Activated CD4-positive, alpha-beta T cell treated with anti-CD3 and anti-CD28 coated beads, Interleukin-2, Interleukin-4, amounts not matched to agents 100 ng/mL and 50 ng/mL, durations not matched to agents 16 hours and 8 hours (primary cell): ENCODE measurements around the gene LENEP.

ENCODE experiments used
- DNase-seq: peaks from one replicate; pipeline ENCODE4 v3.0.0-alpha.2; 2020; ENCODE audit warnings: low spot score

The LENEP gene

DNA sequence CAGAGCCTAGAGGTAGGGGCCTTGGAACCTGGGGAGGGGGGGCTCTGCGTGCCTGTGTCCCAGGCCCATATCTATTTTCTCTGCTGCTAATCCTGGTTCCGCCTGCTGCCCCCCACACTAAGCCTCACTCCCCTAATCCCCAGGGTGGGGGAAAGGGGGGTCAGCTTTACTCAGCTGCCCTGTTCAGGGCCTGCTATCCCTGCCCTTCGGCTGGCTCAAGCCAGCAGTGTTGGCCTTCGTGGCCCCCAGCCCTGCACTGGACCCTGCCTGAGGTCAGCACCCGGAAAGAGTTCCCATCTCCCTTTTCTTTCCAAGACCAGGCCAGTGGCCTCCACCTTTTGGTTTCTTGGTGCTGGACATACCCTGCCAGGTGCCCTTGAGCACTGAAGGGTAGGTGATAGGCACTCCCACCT is 17.6 kb downstream of the LENEP start:
- no peak for DNase-seq

- DNase-seq = no peak
Observed at GRCh38 chr1:155011437-155012025, 18.1 kb downstream of the LENEP start.

DNA sequence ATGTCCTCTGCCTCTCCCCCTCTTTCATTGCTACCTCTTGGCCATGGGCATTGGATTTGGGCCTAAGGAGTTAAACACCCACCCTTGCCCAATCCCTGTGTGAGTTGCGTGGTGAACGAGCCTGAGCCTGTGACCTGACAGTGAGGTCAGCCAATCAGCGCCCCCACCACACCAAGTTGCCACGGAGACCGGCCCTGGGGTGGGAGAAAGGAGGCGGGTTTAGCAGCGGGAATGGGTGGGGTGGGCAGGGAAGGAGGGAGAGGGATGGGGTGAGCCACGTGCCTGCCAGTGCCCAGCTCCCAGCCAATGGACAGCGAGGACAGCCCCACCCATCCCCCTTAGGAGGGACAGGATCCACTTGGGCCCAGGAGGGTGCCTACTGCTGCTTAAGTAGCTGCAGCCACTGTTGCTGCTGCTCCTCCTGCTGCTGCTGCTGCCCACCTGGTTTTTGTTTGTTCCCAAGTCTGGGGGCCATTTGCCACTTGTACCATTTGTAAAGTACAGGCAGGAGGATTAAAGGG is 18.7 kb downstream of the LENEP start:
- peak; percentile 71 for DNase-seq

DNA sequence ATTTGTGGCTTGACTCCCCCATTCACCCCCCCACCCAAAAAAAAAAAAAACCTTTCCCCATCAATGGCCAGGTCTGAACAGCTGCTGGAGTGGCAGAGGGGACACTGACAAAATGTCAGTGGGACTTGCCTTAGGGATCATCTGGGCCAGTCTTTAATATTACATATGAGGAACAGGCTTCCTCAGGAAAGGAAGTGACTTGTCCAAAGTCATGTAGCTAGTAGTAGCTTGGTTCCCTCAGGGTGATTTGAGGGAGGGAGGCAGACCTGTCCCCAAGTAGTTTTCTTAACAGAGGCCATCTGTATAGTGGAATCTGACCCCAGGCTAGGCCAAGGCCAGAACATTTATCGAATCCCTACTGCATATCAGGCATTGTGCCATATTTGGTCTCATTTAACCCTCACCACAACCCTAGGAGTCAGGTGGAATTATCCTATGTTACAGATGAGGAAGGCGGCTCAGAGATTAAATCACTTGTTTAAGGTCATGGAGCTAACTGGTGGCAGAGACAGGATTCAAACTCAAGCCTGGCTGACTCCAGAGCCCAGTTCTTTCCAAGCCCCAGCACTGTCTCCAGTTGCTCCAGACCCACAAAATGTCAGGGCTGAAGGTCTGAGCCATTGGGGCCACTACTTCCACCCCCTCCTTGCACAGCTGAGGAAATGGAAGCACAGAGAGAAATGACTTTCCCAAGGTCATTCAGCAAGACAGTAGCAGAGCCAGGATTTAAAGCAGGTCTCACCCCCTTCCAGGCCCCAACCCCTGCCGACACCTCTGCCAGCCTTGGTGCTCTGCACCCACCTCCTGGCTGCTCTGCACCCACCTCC is 19.6 kb downstream of the LENEP start:
- no peak for DNase-seq

DNA sequence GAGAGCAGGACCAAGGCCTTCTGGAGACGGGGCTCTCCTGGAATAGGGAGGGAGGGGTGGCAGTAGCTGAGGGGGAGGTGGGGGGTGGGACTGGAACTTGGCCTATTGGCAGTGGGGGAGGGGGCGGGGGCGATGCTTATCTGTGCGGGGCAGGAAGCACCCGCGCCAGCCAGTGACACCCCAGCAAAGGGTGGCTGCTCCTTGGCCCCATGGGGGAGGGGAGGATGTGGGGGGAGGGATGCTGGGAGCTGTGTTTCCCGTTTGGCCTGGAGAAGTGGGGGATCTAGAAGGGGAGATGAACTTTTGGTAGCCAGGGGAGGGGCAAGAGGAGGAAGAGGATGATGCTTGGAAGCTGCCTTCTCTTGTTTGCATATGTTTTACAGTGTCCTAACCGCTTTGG is 20.2 kb downstream of the LENEP start:
- DNase-seq = no peak

- no peak for DNase-seq
Observed at GRCh38 chr1:155014709-155015508, 21.5 kb downstream of the LENEP start.

DNA sequence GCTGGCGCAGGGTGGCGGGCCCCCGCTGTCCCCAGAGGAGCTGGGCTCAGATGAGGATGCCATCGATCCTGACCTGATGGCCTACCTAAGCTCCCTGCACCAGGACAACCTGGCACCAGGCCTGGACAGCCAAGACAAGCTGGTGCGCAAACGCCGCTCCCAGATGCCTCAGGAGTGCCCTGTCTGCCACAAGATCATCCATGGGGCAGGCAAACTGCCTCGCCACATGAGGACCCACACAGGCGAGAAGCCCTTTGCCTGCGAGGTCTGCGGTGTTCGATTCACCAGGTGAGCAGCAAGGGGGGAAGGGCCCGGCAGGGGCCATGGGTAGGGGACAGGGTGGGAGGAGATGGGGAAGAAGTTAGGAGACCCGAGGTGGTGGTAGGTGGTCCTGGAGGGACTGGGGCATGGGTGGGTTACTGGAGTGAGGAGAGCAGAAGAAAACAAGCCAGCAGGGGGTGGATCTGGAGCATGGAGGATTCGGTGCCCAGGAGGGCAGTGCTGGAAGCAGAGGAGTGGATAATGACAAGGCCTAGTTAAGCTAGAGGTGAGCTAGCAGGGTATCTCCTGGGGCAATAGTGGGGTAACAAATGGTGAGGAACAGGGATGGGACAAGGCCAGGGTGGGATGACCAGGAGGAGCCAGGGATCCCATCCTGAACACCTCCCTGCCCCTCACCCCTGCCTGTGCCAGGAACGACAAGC is 22.3 kb downstream of the LENEP start:
- DNase-seq = no peak

DNA sequence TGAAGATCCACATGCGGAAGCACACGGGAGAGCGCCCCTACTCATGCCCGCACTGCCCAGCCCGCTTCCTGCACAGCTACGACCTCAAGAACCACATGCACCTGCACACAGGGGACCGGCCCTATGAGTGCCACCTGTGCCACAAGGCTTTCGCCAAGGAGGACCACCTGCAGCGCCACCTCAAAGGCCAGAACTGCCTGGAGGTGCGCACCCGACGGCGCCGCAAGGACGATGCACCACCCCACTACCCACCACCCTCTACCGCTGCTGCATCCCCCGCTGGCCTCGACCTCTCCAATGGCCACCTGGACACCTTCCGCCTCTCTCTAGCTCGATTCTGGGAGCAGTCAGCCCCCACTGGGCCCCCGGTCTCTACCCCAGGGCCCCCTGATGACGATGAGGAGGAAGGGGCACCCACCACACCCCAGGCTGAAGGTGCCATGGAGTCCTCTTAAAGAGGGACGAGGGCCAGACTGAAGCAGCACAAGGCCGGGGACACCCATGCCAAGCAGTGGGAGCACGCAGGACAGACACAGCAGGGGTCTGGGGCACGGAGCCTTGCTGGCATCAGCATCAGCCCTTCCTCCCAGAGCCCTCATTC is 22.9 kb downstream of the LENEP start:
- no peak for DNase-seq

DNA sequence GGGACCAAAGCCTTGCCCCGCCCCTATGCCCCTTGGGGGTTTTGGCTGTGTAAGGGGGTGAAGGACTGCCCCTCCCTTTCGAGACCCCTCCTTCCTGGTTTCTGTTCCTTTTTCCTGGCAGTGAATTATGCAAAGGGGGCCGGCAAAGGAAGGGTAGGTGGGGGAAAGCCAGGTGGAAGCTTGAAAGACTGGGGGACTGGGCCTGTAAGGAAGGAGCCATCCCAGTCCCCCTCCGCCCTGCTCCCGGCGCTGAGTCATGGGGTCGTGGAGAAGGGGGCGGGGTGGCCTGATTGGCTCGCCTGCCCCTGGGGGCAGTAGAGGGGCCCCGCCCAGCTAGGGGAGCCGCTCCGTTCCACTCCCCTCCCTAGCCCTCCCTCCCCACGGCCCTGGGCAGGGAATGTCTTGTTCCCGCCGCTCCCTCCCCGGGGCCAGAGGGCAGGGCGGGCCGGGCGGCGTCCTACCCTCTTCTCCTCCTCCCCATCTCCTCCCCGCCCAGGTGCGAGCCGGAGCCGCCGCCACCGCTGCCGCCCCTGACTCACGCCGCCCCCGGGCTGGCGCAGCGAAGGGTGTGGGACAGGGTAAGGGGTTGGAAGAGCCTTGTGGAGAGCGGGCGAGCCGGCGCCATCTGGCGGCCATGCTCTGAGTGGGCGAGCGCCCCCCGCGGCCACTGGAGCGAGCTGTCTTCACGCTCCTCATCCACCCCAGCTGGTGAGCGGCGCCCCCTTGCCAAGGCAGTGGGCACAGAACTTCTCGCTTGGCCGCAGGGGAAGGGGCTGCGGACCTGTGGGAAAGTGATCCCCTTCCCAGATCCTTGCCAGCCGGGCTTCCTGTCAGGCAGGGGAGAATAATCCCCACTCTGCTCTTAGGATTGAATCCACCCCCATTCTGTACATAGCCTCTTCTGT is 23.9 kb downstream of the LENEP start:
- DNase-seq = peak; percentile 87

DNA sequence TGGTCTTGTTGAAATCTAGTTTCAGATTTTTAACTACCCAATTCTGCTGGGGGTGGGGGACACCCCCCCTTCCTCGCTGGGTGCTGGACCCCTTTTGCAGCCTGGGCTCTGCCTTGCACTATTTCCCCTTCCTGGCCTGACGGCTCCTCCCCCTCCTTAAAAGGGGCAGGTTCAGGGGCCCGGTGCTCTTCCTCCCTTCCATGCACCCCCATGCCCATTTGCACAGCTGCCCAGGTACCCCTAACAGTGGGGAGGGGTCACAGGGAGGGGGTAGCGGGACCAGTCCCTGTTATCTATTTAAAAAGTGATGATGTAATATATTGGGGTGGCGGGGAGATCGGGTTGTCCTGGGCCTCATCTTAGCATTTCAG is 24.5 kb downstream of the LENEP start:
- no peak for DNase-seq

GRCh38 chr1:155018617-155019348 is 25.4 kb downstream of the LENEP start:
- no peak for DNase-seq

DNA sequence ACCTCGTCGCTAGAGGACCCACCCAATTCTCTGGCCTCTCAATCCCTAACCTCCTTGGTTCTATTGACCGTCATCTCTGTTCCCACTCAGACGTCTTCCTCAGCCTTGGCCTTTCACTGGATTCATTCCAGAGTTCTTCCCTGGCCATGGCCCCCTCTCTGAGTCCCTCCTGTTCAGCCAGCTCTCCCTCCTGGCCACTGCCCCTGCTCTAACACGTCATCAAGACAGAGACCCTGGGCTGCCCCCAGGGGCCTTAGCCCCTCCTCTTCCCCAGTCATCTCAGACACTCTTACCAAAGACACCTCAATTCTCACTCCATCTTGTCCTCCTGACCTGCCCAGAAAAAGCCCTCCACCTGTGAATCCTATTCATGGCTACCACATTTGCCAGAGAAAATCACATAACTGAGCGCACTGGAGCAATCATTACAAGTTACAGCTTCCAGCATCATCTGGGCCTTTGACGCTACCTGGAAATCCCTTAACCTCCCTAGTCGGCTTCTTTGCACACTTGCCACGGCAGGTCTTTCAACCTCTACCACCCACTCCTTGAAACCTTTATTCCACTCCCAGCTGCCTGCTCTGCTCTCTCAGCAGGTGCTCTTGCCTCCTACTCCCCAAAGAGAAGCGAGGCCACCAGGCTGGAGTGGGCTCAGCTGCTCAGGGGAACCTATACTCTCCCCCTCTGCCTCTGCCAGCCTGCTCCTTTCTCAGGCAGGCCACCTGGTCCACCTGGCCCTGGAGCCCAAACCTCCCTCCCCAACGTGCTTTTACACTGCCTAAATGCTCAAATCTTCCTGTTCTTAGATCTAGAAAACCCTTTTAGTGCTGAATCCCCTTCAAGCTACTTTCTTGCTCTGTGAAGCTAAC is 26.2 kb downstream of the LENEP start:
- no peak for DNase-seq

DNA sequence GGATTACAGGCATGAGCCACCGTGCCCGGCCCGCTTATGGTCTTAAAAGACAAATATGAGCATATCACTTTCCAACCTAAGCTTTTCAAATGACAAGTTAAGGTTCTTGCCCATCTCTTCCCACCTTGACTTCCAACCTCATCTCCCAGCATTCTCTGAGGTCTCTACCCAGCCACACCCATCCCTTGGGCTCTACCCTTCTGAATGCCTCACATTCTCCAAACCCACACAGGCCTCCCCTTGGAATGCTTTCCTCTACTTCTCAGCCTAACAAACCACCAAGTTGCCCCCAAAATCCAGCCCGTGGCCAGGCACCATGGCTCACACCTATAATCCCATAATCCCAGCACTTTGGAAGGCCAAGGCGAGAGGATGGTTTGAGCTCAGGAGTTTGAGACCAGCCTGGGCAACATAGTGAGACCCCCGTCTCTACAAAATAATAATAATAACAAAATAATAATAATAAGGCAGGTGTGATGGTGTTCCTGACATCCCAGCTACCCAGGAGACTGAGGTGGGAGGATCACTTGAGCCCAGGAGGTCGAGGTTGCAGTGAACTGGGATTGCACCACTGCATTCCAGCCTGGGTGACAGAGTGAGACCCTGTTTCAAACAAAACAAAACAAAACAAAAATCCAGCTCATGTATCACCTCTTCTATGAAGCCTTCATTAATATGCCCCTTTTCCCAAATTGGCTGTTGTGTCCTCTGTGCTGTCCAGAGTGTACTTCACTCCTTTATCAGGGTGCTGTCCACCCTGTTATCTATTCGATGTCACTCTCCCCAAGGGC is 28.9 kb downstream of the LENEP start:
- no peak for DNase-seq

DNA sequence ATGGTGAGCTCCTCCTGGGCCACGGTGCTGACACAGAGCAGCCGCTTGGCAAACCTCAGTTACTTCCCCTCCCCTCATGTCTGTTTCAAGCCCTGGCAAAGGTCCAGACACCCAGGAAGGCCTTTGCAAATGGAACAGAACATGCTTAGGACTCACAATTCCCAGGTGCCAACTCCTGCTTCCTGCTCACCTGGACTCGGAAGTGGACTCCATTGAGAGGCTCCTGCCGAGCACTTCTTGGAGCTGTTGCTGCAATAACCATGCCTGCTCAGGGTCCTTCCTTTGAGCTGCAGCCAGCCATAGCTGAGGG is 29.5 kb downstream of the LENEP start:
- DNase-seq = no peak

GRCh38 chr1:155023627-155024026 is 30.2 kb downstream of the LENEP start:
- no peak for DNase-seq

- DNase-seq = no peak
Observed at GRCh38 chr1:155024315-155024714, 30.9 kb downstream of the LENEP start.

- DNase-seq = no peak
Observed at GRCh38 chr1:155026154-155026553, 32.8 kb downstream of the LENEP start.

DNA sequence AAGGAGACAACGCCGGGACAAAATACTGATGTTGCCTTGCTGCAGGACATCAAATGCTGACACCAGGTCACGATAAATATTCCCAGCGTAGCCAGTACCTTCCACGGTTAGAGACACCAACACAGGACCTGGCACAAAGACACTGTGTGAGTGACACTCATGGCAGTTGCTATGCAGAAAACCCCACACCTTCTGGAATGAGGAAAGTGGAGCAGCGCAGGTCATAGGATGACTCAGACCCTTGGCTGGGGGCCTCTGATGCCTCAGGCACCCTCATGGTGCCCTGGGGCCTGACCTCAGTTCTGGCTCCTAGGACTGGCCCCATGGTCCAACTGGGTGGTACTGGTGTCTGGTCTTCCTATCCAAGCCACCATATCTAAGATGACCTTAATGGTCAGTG is 33.2 kb downstream of the LENEP start:
- no peak for DNase-seq
